ENCODE measurements around the gene GCNT2. TPM values are rescaled to one million over a fixed set of nuclear protein-coding genes. Genes with fewer than 3 reads are reported as not detected.

GCNT2 gene
- total and polyA plus RNA-seq, 2 of the 8 experiments (the other 6 are each of a cell fraction or from before 2014, with no cell fraction given) = 19.3 to 52.5 TPM

DNA sequence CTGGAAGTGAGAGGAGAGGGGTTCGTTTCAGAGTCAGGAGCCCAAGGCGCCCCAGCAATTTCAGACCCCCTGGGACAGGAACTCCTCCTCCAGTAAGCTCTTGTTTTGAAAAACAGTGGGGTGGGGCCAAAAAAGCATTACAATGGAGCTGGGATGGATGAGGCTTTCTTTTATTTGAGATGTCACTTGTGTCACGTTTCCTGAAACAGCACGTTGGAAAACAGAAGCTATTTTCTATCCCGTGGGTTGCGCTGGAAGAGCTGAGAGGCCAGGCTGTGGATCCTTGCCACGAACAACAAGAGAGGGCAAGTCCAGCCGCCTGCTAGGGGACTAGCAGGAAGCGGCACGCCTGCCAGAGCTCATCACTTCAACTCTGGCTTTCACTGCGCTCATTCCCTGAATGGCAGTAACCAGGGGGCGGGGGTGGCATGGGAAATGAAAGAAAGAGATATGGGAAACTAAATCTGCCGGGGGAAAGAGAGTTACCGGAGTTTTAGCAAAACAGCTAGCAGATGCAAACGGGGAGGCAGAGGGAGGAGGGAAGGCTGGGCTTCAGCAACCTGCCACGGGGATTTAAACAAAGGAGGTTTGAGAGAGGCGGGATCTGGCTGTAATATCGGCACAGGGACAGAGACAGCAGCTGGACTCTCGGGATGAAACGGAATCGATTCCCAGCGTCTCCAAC lies 34.6 kb downstream of the GCNT2 start (continued):
- TF ChIP-seq, protein P1, sequence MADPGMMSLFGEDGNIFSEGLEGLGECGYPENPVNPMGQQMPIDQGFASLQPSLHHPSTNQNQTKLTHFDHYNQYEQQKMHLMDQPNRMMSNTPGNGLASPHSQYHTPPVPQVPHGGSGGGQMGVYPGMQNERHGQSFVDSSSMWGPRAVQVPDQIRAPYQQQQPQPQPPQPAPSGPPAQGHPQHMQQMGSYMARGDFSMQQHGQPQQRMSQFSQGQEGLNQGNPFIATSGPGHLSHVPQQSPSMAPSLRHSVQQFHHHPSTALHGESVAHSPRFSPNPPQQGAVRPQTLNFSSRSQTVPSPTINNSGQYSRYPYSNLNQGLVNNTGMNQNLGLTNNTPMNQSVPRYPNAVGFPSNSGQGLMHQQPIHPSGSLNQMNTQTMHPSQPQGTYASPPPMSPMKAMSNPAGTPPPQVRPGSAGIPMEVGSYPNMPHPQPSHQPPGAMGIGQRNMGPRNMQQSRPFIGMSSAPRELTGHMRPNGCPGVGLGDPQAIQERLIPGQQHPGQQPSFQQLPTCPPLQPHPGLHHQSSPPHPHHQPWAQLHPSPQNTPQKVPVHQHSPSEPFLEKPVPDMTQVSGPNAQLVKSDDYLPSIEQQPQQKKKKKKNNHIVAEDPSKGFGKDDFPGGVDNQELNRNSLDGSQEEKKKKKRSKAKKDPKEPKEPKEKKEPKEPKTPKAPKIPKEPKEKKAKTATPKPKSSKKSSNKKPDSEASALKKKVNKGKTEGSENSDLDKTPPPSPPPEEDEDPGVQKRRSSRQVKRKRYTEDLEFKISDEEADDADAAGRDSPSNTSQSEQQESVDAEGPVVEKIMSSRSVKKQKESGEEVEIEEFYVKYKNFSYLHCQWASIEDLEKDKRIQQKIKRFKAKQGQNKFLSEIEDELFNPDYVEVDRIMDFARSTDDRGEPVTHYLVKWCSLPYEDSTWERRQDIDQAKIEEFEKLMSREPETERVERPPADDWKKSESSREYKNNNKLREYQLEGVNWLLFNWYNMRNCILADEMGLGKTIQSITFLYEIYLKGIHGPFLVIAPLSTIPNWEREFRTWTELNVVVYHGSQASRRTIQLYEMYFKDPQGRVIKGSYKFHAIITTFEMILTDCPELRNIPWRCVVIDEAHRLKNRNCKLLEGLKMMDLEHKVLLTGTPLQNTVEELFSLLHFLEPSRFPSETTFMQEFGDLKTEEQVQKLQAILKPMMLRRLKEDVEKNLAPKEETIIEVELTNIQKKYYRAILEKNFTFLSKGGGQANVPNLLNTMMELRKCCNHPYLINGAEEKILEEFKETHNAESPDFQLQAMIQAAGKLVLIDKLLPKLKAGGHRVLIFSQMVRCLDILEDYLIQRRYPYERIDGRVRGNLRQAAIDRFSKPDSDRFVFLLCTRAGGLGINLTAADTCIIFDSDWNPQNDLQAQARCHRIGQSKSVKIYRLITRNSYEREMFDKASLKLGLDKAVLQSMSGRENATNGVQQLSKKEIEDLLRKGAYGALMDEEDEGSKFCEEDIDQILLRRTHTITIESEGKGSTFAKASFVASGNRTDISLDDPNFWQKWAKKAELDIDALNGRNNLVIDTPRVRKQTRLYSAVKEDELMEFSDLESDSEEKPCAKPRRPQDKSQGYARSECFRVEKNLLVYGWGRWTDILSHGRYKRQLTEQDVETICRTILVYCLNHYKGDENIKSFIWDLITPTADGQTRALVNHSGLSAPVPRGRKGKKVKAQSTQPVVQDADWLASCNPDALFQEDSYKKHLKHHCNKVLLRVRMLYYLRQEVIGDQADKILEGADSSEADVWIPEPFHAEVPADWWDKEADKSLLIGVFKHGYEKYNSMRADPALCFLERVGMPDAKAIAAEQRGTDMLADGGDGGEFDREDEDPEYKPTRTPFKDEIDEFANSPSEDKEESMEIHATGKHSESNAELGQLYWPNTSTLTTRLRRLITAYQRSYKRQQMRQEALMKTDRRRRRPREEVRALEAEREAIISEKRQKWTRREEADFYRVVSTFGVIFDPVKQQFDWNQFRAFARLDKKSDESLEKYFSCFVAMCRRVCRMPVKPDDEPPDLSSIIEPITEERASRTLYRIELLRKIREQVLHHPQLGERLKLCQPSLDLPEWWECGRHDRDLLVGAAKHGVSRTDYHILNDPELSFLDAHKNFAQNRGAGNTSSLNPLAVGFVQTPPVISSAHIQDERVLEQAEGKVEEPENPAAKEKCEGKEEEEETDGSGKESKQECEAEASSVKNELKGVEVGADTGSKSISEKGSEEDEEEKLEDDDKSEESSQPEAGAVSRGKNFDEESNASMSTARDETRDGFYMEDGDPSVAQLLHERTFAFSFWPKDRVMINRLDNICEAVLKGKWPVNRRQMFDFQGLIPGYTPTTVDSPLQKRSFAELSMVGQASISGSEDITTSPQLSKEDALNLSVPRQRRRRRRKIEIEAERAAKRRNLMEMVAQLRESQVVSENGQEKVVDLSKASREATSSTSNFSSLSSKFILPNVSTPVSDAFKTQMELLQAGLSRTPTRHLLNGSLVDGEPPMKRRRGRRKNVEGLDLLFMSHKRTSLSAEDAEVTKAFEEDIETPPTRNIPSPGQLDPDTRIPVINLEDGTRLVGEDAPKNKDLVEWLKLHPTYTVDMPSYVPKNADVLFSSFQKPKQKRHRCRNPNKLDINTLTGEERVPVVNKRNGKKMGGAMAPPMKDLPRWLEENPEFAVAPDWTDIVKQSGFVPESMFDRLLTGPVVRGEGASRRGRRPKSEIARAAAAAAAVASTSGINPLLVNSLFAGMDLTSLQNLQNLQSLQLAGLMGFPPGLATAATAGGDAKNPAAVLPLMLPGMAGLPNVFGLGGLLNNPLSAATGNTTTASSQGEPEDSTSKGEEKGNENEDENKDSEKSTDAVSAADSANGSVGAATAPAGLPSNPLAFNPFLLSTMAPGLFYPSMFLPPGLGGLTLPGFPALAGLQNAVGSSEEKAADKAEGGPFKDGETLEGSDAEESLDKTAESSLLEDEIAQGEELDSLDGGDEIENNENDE (IDR thresholded peaks at IDR 0.05; ENCODE audit: insufficient replicate concordance, low read length) = no peak
- peak; percentile 39; the same call in 1 of the 2 replicates for TF ChIP-seq TBP (IDR thresholded peaks at IDR 0.05; ENCODE audit: low read depth, low read length)
- peak; percentile 49 for TF ChIP-seq PHF8 (conservative IDR thresholded peaks at IDR 0.05; ENCODE audit: low read depth, low read length)
- TF ChIP-seq NRF1 (IDR thresholded peaks at IDR 0.05; ENCODE audit: low read depth, low read length) = no peak
- peak; percentile 53 to 79; a peak in 2 of 4 replicates for TF ChIP-seq SIN3A (conservative IDR thresholded peaks at IDR 0.05 in 1 of 2, IDR thresholded peaks at IDR 0.05 in 1 of 2; ENCODE audit: low read depth in 1 of 2, low read length in 2 of 2)
- TF ChIP-seq SRF (IDR thresholded peaks at IDR 0.05; ENCODE audit: low read depth, low read length) = no peak
- no peak for TF ChIP-seq RNF2 (IDR thresholded peaks at IDR 0.05; ENCODE audit: borderline replicate concordance, low read depth, low read length, missing control alignments, poor library complexity, severe bottlenecking)
- TF ChIP-seq, protein P2, sequence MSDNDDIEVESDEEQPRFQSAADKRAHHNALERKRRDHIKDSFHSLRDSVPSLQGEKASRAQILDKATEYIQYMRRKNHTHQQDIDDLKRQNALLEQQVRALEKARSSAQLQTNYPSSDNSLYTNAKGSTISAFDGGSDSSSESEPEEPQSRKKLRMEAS (IDR thresholded peaks at IDR 0.05) = peak; percentile 87
- no peak for TF ChIP-seq CBX5 (IDR thresholded peaks at IDR 0.05; ENCODE audit: low read depth, low read length)
